ENCODE measurements around the gene ADGRF3. TPM values are rescaled to one million over a fixed set of nuclear protein-coding genes. Genes with fewer than 3 reads are reported as not detected.
"Not testable (repeated sequence)": the region's sequence is repeated elsewhere in the genome, so short reads cannot be mapped to it uniquely, and the experiment has no call there.

The ADGRF3 gene
- polyA plus RNA-seq (2013, experiment 1 of 2) = 0.11 TPM
- 0.10 TPM for polyA plus RNA-seq (2013, experiment 2 of 2)

- Histone ChIP-seq H3K4me1 (ENCODE audit: control insufficient read depth, insufficient read depth, low read length, poor library complexity, severe bottlenecking) (peaks cover 16% of the 10 kb centered on the region), H3K27ac (ENCODE audit: low read depth, low read length, severe bottlenecking) (peak within 1 kb of the TSS; percentile 96), H3K4me3 (ENCODE audit: extremely low read depth, insufficient read depth, low read length, poor library complexity, severe bottlenecking) (peak within 1 kb of the TSS; percentile 93), H3K36me3 (ENCODE audit: control insufficient read depth, insufficient read depth, low read length) (peaks cover 17% of the 10 kb centered on the region), H3K9me3 (ENCODE audit: control insufficient read depth, low read length) (no peaks in the 10 kb centered on the region)
- WGBS, 2 experiments (ENCODE audit: insufficient coverage in 2 of 2) = 1% methylated on average over 12 to 18 of the region's 28 CpGs
These were observed at the start of gene ADGRF3 for GRCh38 chr2:26346454-26347053. Gene ADGRF3 (minus strand): TSS chr2:26346789. CDS start chr2:26346234, 555 bp downstream.

GRCh38 chr2:26395394-26395793 is 48.8 kb upstream of the ADGRF3 start:
- no peaks in the 10 kb centered on the region for H3K9me3 ChIP-seq (ENCODE audit: control insufficient read depth, low read length)
- WGBS, 2 experiments (ENCODE audit: insufficient coverage in 2 of 2) = 88 to 91% methylated on average over 3 of the region's 4 CpGs
- H3K36me3 ChIP-seq (ENCODE audit: control insufficient read depth, insufficient read depth, low read length) = peaks cover 33% of the 10 kb centered on the region
- H3K27ac ChIP-seq (ENCODE audit: low read depth, low read length, severe bottlenecking) = no peak overlapping the region
- H3K4me3 ChIP-seq (ENCODE audit: extremely low read depth, insufficient read depth, low read length, poor library complexity, severe bottlenecking) = no peak overlapping the region
- no peaks in the 10 kb centered on the region for H3K4me1 ChIP-seq (ENCODE audit: control insufficient read depth, insufficient read depth, low read length, poor library complexity, severe bottlenecking)

DNA sequence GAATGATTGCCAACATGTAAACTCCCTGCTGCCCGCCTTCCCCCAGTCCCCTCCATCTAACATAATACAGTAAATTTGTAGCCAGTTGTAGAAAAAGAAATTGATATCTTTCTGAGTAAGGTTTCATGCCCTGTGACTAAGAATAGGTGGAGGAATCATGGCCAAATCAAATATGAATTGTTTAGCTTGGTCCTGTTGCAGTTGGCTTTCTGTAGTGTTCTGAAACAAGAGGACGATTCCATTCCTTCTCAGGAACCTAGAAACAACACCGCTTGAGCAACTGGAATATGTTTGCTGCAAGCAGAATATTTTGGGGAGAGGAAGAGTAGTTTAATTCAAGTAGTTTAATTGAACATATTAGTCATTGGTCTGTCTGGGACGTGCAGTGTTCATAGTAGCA is 48.1 kb upstream of the ADGRF3 start:
- H3K4me3 ChIP-seq (ENCODE audit: extremely low read depth, insufficient read depth, low read length, poor library complexity, severe bottlenecking) = no peak overlapping the region
- WGBS, 2 experiments (ENCODE audit: insufficient coverage in 2 of 2) = 90 to 100% methylated on average over 1 to 2 of the region's 4 CpGs
- H3K9me3 ChIP-seq (ENCODE audit: control insufficient read depth, low read length) = no peaks in the 10 kb centered on the region
- H3K27ac ChIP-seq (ENCODE audit: low read depth, low read length, severe bottlenecking) = no peak overlapping the region
- H3K4me1 ChIP-seq (ENCODE audit: control insufficient read depth, insufficient read depth, low read length, poor library complexity, severe bottlenecking) = no peaks in the 10 kb centered on the region
- peaks cover 40% of the 10 kb centered on the region for H3K36me3 ChIP-seq (ENCODE audit: control insufficient read depth, insufficient read depth, low read length)

DNA sequence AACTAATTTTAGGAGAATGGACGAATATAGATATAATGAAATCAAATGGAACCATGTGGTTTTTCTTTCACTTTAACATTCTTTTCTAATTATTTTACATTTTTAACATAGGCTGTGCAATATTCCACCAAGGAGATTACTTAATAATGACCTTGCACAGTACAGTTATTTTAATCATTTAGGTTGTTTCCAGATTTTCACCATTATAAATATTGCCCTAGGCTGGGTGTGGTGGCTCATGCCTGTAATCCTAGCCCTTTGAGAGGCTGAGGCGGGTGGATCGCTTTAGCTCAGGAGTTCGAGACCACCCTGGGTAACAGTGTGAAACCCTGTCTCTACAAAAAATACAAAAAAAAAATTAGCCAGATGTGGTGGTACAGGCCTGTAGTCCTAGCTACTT is 40.6 kb upstream of the ADGRF3 start:
- H3K9me3 ChIP-seq (ENCODE audit: control insufficient read depth, low read length) = no peaks in the 10 kb centered on the region
- H3K36me3 ChIP-seq (ENCODE audit: control insufficient read depth, insufficient read depth, low read length) = peaks cover 59% of the 10 kb centered on the region
- H3K4me3 ChIP-seq (ENCODE audit: extremely low read depth, insufficient read depth, low read length, poor library complexity, severe bottlenecking) = no peak overlapping the region
- 100% methylated on average over 2 of the region's 4 CpGs; no CpG with 5 or more reads in 1 of the 2 experiments for WGBS, 2 experiments (ENCODE audit: insufficient coverage in 2 of 2)
- no peak overlapping the region for H3K27ac ChIP-seq (ENCODE audit: low read depth, low read length, severe bottlenecking)
- H3K4me1 ChIP-seq (ENCODE audit: control insufficient read depth, insufficient read depth, low read length, poor library complexity, severe bottlenecking) = no peaks in the 10 kb centered on the region

- Histone ChIP-seq H3K4me1 (ENCODE audit: control insufficient read depth, insufficient read depth, low read length, poor library complexity, severe bottlenecking) (no peaks in the 10 kb centered on the region), H3K36me3 (ENCODE audit: control insufficient read depth, insufficient read depth, low read length) (peaks cover 57% of the 10 kb centered on the region), H3K27ac (ENCODE audit: low read depth, low read length, severe bottlenecking) (no peak overlapping the region), H3K9me3 (ENCODE audit: control insufficient read depth, low read length) (no peaks in the 10 kb centered on the region), H3K4me3 (ENCODE audit: extremely low read depth, insufficient read depth, low read length, poor library complexity, severe bottlenecking) (no peak overlapping the region)
These were observed 38.0 kb upstream of the ADGRF3 start for GRCh38 chr2:26384597-26384996.

DNA sequence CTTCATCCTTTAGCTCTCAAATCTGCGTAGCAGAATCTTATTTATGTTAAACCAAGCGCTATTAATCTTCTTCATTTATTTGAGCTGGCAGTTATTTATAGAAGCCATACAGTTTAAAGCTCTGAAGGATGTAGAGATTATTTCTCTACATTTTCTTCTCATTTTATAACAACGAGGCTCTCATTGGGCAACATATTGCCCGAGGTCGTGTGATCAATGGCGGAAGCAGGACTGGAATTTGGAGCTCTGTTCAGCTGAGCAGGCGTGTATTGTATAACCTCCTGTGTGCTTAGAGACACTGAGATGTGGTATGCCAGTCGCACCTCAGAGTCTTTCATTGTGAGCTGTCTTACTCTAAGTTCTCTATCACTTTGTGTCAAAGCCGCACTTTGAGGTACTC is 37.6 kb upstream of the ADGRF3 start:
- no peak overlapping the region for H3K27ac ChIP-seq (ENCODE audit: low read depth, low read length, severe bottlenecking)
- WGBS, 2 experiments (ENCODE audit: insufficient coverage in 2 of 2) = 92 to 100% methylated on average over 2 to 3 of the region's 9 CpGs
- H3K4me1 ChIP-seq (ENCODE audit: control insufficient read depth, insufficient read depth, low read length, poor library complexity, severe bottlenecking) = no peaks in the 10 kb centered on the region
- no peak overlapping the region for H3K4me3 ChIP-seq (ENCODE audit: extremely low read depth, insufficient read depth, low read length, poor library complexity, severe bottlenecking)
- H3K9me3 ChIP-seq (ENCODE audit: control insufficient read depth, low read length) = no peaks in the 10 kb centered on the region
- H3K36me3 ChIP-seq (ENCODE audit: control insufficient read depth, insufficient read depth, low read length) = peaks cover 56% of the 10 kb centered on the region

- no peak overlapping the region for H3K4me3 ChIP-seq (ENCODE audit: extremely low read depth, insufficient read depth, low read length, poor library complexity, severe bottlenecking)
- H3K27ac ChIP-seq (ENCODE audit: low read depth, low read length, severe bottlenecking) = no peak overlapping the region
- 77 to 100% methylated on average over 2 of the region's 3 CpGs for WGBS, 2 experiments (ENCODE audit: insufficient coverage in 2 of 2)
- H3K4me1 ChIP-seq (ENCODE audit: control insufficient read depth, insufficient read depth, low read length, poor library complexity, severe bottlenecking) = no peaks in the 10 kb centered on the region
- H3K9me3 ChIP-seq (ENCODE audit: control insufficient read depth, low read length) = no peaks in the 10 kb centered on the region
- peaks cover 61% of the 10 kb centered on the region for H3K36me3 ChIP-seq (ENCODE audit: control insufficient read depth, insufficient read depth, low read length)
These were observed 36.0 kb upstream of the ADGRF3 start for GRCh38 chr2:26382564-26382963.

GRCh38 chr2:26380281-26380680 is 33.7 kb upstream of the ADGRF3 start:
- no peak overlapping the region for H3K4me3 ChIP-seq (ENCODE audit: extremely low read depth, insufficient read depth, low read length, poor library complexity, severe bottlenecking)
- no peak overlapping the region for H3K27ac ChIP-seq (ENCODE audit: low read depth, low read length, severe bottlenecking)
- 100% methylated on average over 1 of the region's 2 CpGs; no CpG with 5 or more reads in 1 of the 2 experiments for WGBS, 2 experiments (ENCODE audit: insufficient coverage in 2 of 2)
- peaks cover 66% of the 10 kb centered on the region for H3K36me3 ChIP-seq (ENCODE audit: control insufficient read depth, insufficient read depth, low read length)
- no peaks in the 10 kb centered on the region for H3K4me1 ChIP-seq (ENCODE audit: control insufficient read depth, insufficient read depth, low read length, poor library complexity, severe bottlenecking)
- no peaks in the 10 kb centered on the region for H3K9me3 ChIP-seq (ENCODE audit: control insufficient read depth, low read length)

GRCh38 chr2:26376799-26377198 is 30.2 kb upstream of the ADGRF3 start:
- H3K36me3 ChIP-seq (ENCODE audit: control insufficient read depth, insufficient read depth, low read length) = peaks cover 89% of the 10 kb centered on the region
- H3K27ac ChIP-seq (ENCODE audit: low read depth, low read length, severe bottlenecking) = no peak overlapping the region
- whole genome bisulfite sequencing, 2 experiments (ENCODE audit: insufficient coverage in 2 of 2) = 80% methylated on average over 1 of the region's 1 CpG; no CpG with 5 or more reads in 1 of the 2 experiments
- no peaks in the 10 kb centered on the region for H3K9me3 ChIP-seq (ENCODE audit: control insufficient read depth, low read length)
- H3K4me3 ChIP-seq (ENCODE audit: extremely low read depth, insufficient read depth, low read length, poor library complexity, severe bottlenecking) = no peak overlapping the region
- H3K4me1 ChIP-seq (ENCODE audit: control insufficient read depth, insufficient read depth, low read length, poor library complexity, severe bottlenecking) = no peaks in the 10 kb centered on the region

- not testable (repeated sequence) for H3K27ac ChIP-seq (ENCODE audit: low read depth, low read length, severe bottlenecking); H3K9me3 ChIP-seq (ENCODE audit: control insufficient read depth, low read length)
- peaks cover 75% of the 10 kb centered on the region for H3K36me3 ChIP-seq (ENCODE audit: control insufficient read depth, insufficient read depth, low read length)
These were observed 24.3 kb upstream of the ADGRF3 start for GRCh38 chr2:26370909-26371308.

DNA sequence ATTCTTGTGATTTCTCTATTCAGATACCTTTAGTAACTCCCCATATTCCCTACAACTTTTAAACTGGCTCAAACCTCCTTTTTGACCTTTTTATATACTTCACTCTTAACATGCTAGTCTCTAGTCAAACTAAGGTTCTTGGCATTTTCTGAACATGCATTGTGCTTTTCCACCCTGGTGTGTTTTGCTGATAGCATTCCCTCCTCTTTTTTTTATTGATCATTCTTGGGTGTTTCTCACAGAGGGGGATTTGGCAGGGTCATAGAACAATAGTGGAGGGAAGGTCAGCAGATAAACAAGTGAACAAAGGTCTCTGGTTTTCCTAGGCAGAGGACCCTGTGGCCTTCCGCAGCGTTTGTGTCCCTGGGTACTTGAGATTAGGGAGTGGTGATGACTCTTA is 23.1 kb upstream of the ADGRF3 start:
- H3K4me1 ChIP-seq (ENCODE audit: control insufficient read depth, insufficient read depth, low read length, poor library complexity, severe bottlenecking); H3K4me3 ChIP-seq (ENCODE audit: extremely low read depth, insufficient read depth, low read length, poor library complexity, severe bottlenecking); H3K9me3 ChIP-seq (ENCODE audit: control insufficient read depth, low read length); H3K27ac ChIP-seq (ENCODE audit: low read depth, low read length, severe bottlenecking): not testable (repeated sequence)
- peaks cover 74% of the 10 kb centered on the region for H3K36me3 ChIP-seq (ENCODE audit: control insufficient read depth, insufficient read depth, low read length)
- no CpG with 5 or more reads among the region's 2 CpGs for WGBS, 2 experiments (ENCODE audit: insufficient coverage in 2 of 2)

More at GRCh38 chr2:26370909-26371308, 24.3 kb upstream of the ADGRF3 start:
- WGBS, 2 experiments (ENCODE audit: insufficient coverage in 2 of 2) = 100% methylated on average over 1 of the region's 31 CpGs; no CpG with 5 or more reads in 1 of the 2 experiments
- H3K4me3 ChIP-seq (ENCODE audit: extremely low read depth, insufficient read depth, low read length, poor library complexity, severe bottlenecking); H3K4me1 ChIP-seq (ENCODE audit: control insufficient read depth, insufficient read depth, low read length, poor library complexity, severe bottlenecking): not testable (repeated sequence)
